Stimulated activated CD4-positive, alpha-beta T cell treated with anti-CD3 and anti-CD28 coated beads, TNF-alpha, amount 100 ng/mL, for 4 hours (primary cell): ENCODE measurements around the gene NTM.
"Not testable (repeated sequence)": the region's sequence is repeated elsewhere in the genome, so short reads cannot be mapped to it uniquely, and the experiment has no call there.

Experiments
- DNase-seq, 3 experiments: peaks; one replicate each; pipeline ENCODE4 v3.0.0-alpha.2; 2020; ENCODE audit warnings: low read depth in 3 of 3

NTM gene

GRCh38 chr11:131893103-131893890 is 522.9 kb downstream of the NTM start:
- no peak for DNase-seq

DNA sequence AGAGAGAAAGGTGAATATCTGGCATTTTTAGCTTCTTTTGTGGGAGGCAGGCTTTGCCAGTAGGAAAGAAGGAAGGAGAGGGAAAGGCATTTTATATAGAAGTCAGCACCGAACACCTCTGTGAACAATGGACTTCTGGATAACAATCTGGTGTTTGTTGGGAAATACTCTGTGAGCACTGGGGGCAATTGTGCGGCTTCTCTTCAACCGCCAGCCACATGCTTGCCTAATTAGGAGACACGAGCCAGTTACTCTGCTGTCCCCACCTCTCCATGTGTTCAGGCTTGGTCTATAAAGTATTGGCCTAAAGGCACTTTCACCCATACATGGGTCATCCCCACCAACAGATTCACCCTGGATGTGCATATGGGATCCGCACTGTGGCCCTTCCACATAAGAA is 523.6 kb downstream of the NTM start:
- DNase-seq, result no peak

GRCh38 chr11:131894615-131895544 is 524.5 kb downstream of the NTM start:
- no peak for DNase-seq

GRCh38 chr11:131895865-131896264 is 525.5 kb downstream of the NTM start:
- DNase-seq, result no peak

- DNase-seq, result no peak
Observed at GRCh38 chr11:131896978-131897615, 526.7 kb downstream of the NTM start.

- DNase-seq, result no peak
Observed at GRCh38 chr11:131897956-131898355, 527.5 kb downstream of the NTM start.

GRCh38 chr11:131898949-131899348 is 528.5 kb downstream of the NTM start:
- no peak for DNase-seq

GRCh38 chr11:131899950-131900580 is 529.6 kb downstream of the NTM start:
- DNase-seq, result no peak

- DNase-seq, result no peak
Observed at GRCh38 chr11:131902421-131902820, 532.0 kb downstream of the NTM start.

- DNase-seq, result no peak
Observed at GRCh38 chr11:131903074-131903473, 532.7 kb downstream of the NTM start.

- no peak for DNase-seq
Observed at GRCh38 chr11:131904756-131905155, 534.3 kb downstream of the NTM start.

- DNase-seq, result no peak
Observed at GRCh38 chr11:131906963-131907362, 536.5 kb downstream of the NTM start.

GRCh38 chr11:131907371-131907770 is 537.0 kb downstream of the NTM start:
- DNase-seq, result no peak

GRCh38 chr11:131908316-131908715 is 537.9 kb downstream of the NTM start:
- DNase-seq, result no peak

GRCh38 chr11:131909426-131910177 is 539.2 kb downstream of the NTM start:
- no peak for DNase-seq

DNA sequence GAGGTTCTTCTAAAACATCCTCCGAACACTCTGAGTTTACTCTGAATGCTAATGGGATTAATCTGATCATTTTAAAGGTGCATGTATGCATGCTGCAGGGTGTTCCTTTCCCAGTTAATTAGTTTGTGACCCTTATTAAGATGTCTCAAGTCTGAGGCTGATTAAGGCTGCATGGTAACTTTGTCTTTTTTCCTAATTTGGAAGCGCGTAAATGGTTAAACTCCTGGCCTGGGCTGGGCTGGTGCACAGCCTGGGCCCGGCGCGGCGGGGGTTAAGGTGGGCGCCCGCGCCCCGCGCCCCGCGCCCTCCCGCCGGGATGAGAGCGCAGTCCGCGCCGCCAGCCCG is 539.7 kb downstream of the NTM start:
- no peak for DNase-seq

DNA sequence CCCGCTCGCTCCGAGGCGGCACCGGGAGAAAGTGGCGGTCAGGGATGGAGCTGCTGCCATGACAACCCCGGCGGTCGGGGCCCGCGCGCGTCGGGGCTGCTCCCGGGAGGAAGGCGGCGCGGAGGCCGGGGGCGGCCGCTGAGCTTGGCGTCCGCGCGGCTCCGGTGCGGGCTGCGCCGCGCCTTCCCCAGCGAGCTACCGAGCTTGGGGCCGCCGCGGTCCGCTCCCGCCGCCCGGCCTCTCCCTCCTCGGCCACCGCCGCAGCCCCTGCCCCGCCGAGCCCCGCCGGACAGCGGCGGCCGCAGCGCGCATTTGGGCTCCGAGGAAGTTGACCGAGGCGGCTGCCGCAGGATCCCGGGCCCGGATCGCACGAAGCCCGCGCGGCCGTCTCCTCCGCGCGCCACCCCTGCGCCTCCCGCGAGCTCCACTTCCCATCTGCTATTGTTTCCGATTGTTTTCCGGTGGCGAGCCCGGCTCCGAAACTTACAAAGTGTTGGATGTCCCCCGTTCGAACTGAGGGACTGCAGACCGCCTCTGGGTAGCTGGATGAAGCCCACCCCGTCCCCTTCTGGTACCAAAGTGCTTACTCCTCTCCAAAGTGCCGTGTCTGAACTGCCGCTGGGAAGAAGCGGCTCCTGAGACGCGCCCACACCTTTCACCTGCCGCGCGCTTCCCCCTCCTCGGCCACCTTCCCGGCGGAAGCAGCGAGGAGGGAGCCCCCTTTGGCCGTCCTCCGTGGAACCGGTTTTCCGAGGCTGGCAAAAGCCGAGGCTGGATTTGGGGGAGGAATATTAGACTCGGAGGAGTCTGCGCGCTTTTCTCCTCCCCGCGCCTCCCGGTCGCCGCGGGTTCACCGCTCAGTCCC is 540.3 kb downstream of the NTM start:
- DNase-seq, result no peak

- DNase-seq, result not testable (repeated sequence)
Observed at GRCh38 chr11:131911388-131912032, 541.1 kb downstream of the NTM start.

DNA sequence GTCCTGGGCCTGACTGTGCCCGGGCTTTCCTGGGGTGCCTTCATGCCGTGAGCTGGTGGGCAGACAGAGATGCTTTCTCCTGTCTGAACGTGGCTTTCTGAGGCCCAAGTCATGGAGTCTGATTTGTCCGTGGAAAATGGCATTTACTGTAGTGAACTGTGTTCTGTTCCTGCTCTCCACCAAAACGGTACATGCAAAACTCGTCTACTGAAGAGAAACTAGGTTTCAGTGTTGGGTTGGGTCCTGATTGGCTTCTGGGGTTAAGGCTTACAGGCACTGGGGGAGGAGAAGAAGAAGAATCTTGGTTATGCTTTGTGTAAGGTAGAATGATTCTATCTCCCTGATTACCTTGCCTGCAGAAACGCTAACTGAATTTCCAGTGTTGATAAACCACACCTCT is 541.7 kb downstream of the NTM start:
- DNase-seq, result no peak

- DNase-seq, result no peak
Observed at GRCh38 chr11:131913267-131913666, 542.9 kb downstream of the NTM start.
